ENCODE results near the gene NFKBIZ.
"Not testable (repeated sequence)": the region's sequence is repeated elsewhere in the genome, so short reads cannot be mapped to it uniquely, and the experiment has no call there.

NFKBIZ gene

GRCh38 chr3:101879623-101880284, 30.4 kb downstream of the NFKBIZ start:
- no peaks in the 10 kb centered on the region for H3K4me1 ChIP-seq (ENCODE audit: control insufficient read depth in 1 of 2, insufficient read depth in 2 of 2, low read length in 2 of 2)
- no peak overlapping the region for H3K4me3 ChIP-seq (ENCODE audit: low read depth in 1 of 2, low read length in 2 of 2)
- H3K36me3 ChIP-seq (ENCODE audit: control insufficient read depth in 1 of 2, insufficient read depth in 2 of 2, low read length in 2 of 2) = no peaks in the 10 kb centered on the region
- no peak overlapping the region for H3K27ac ChIP-seq (ENCODE audit: low read length)
- no peaks in the 10 kb centered on the region for H3K9me3 ChIP-seq (ENCODE audit: control insufficient read depth in 1 of 2, low read length in 2 of 2)
- no peaks in the 10 kb centered on the region for H3K27me3 ChIP-seq (ENCODE audit: low read depth, low read length)

GRCh38 chr3:101884776-101885175, 35.5 kb downstream of the NFKBIZ start:
- H3K36me3 ChIP-seq (ENCODE audit: control insufficient read depth in 1 of 2, insufficient read depth in 2 of 2, low read length in 2 of 2) = no peaks in the 10 kb centered on the region
- no peak overlapping the region for H3K27ac ChIP-seq (ENCODE audit: low read length)
- no peaks in the 10 kb centered on the region for H3K9me3 ChIP-seq (ENCODE audit: control insufficient read depth in 1 of 2, low read length in 2 of 2)
- H3K27me3 ChIP-seq (ENCODE audit: low read depth, low read length) = no peaks in the 10 kb centered on the region
- no peak overlapping the region for H3K4me3 ChIP-seq (ENCODE audit: low read depth in 1 of 2, low read length in 2 of 2)
- H3K4me1 ChIP-seq (ENCODE audit: control insufficient read depth in 1 of 2, insufficient read depth in 2 of 2, low read length in 2 of 2) = peaks cover 0 to 8% of the 10 kb centered on the region in 2 donors

GRCh38 chr3:101885584-101885983, 36.3 kb downstream of the NFKBIZ start:
- not testable (repeated sequence) for H3K4me1 ChIP-seq (ENCODE audit: control insufficient read depth in 1 of 2, insufficient read depth in 2 of 2, low read length in 2 of 2); H3K9me3 ChIP-seq (ENCODE audit: control insufficient read depth in 1 of 2, low read length in 2 of 2); H3K27me3 ChIP-seq (ENCODE audit: low read depth, low read length); H3K36me3 ChIP-seq (ENCODE audit: control insufficient read depth in 1 of 2, insufficient read depth in 2 of 2, low read length in 2 of 2); H3K4me3 ChIP-seq (ENCODE audit: low read depth in 1 of 2, low read length in 2 of 2); H3K27ac ChIP-seq (ENCODE audit: low read length)

GRCh38 chr3:101886626-101887025, 37.3 kb downstream of the NFKBIZ start:
- H3K27ac ChIP-seq (ENCODE audit: low read length) = no peak overlapping the region

DNA sequence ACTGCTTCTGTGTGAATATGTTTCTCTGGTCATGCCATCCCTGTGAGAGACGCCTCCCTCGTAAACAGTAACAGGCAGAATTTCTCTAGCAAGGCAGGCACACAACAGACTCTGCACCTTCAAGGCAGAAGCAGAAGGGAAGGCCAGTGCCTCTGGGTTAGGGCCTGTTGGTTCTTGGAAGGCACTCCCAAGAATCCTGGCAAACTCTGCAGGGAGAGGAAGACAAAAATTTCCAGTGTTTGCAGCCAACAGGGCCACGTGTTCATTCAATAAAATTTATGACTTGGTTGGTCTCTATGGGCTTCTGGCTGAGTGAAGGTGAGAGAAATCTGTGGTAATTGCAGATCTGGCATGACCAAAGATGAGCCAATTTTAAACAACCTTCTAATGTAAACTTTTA, 39.3 kb downstream of the NFKBIZ start:
- Histone ChIP-seq H3K9me3 (ENCODE audit: control insufficient read depth in 1 of 2, low read length in 2 of 2) (no peaks in the 10 kb centered on the region), H3K4me1 (ENCODE audit: control insufficient read depth in 1 of 2, insufficient read depth in 2 of 2, low read length in 2 of 2) (peaks cover 0 to 8% of the 10 kb centered on the region in 2 donors), H3K36me3 (ENCODE audit: control insufficient read depth in 1 of 2, insufficient read depth in 2 of 2, low read length in 2 of 2) (no peaks in the 10 kb centered on the region), H3K4me3 (ENCODE audit: low read depth in 1 of 2, low read length in 2 of 2) (no peak overlapping the region), H3K27ac (ENCODE audit: low read length) (no peak overlapping the region), H3K27me3 (ENCODE audit: low read depth, low read length) (no peaks in the 10 kb centered on the region)

More at GRCh38 chr3:101886626-101887025, 37.3 kb downstream of the NFKBIZ start:
- H3K4me1 ChIP-seq (ENCODE audit: control insufficient read depth in 1 of 2, insufficient read depth in 2 of 2, low read length in 2 of 2) = peaks cover 0 to 8% of the 10 kb centered on the region in 2 donors
- no peaks in the 10 kb centered on the region for H3K27me3 ChIP-seq (ENCODE audit: low read depth, low read length)
- no peak overlapping the region for H3K4me3 ChIP-seq (ENCODE audit: low read depth in 1 of 2, low read length in 2 of 2)
- H3K9me3 ChIP-seq (ENCODE audit: control insufficient read depth in 1 of 2, low read length in 2 of 2) = no peaks in the 10 kb centered on the region
- H3K36me3 ChIP-seq (ENCODE audit: control insufficient read depth in 1 of 2, insufficient read depth in 2 of 2, low read length in 2 of 2) = no peaks in the 10 kb centered on the region

DNA sequence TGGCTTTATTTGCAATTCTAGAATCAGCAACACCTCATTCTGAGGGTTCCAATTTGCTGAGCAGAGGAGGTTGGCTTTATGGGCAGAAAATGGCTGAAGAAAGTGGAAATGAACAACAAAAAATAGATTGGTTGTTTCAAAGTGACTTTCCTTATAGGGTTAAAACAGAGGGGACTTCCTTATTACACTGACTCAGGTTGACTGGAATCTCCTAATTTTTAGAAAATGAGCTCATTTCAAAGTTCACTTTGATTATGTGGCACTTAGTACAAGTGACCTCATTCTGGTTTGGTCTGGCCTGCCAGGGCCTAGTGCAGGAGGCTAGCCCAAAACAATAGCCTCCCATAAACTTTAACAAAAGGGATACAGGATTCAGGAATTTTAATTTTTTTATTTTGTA, 41.4 kb downstream of the NFKBIZ start:
- Histone ChIP-seq H3K9me3 (ENCODE audit: control insufficient read depth in 1 of 2, low read length in 2 of 2) (no peaks in the 10 kb centered on the region), H3K36me3 (ENCODE audit: control insufficient read depth in 1 of 2, insufficient read depth in 2 of 2, low read length in 2 of 2) (no peaks in the 10 kb centered on the region), H3K4me1 (ENCODE audit: control insufficient read depth in 1 of 2, insufficient read depth in 2 of 2, low read length in 2 of 2) (peaks cover 0 to 8% of the 10 kb centered on the region in 2 donors), H3K4me3 (ENCODE audit: low read depth in 1 of 2, low read length in 2 of 2) (no peak overlapping the region), H3K27me3 (ENCODE audit: low read depth, low read length) (no peaks in the 10 kb centered on the region), H3K27ac (ENCODE audit: low read length) (no peak overlapping the region)

- no peak overlapping the region for H3K27ac ChIP-seq (ENCODE audit: low read length)
- no peak overlapping the region for H3K4me3 ChIP-seq (ENCODE audit: low read depth in 1 of 2, low read length in 2 of 2)
- H3K9me3 ChIP-seq (ENCODE audit: control insufficient read depth in 1 of 2, low read length in 2 of 2) = no peaks in the 10 kb centered on the region
- H3K4me1 ChIP-seq (ENCODE audit: control insufficient read depth in 1 of 2, insufficient read depth in 2 of 2, low read length in 2 of 2) = peaks cover 0 to 8% of the 10 kb centered on the region in 2 donors
- no peaks in the 10 kb centered on the region for H3K27me3 ChIP-seq (ENCODE audit: low read depth, low read length)
- H3K36me3 ChIP-seq (ENCODE audit: control insufficient read depth in 1 of 2, insufficient read depth in 2 of 2, low read length in 2 of 2) = no peaks in the 10 kb centered on the region
These were observed 43.3 kb downstream of the NFKBIZ start for GRCh38 chr3:101892648-101893047.

- H3K9me3 ChIP-seq (ENCODE audit: control insufficient read depth in 1 of 2, low read length in 2 of 2) = no peaks in the 10 kb centered on the region
- H3K27ac ChIP-seq (ENCODE audit: low read length) = no peak overlapping the region
- no peaks in the 10 kb centered on the region for H3K36me3 ChIP-seq (ENCODE audit: control insufficient read depth in 1 of 2, insufficient read depth in 2 of 2, low read length in 2 of 2)
- no peaks in the 10 kb centered on the region for H3K4me1 ChIP-seq (ENCODE audit: control insufficient read depth in 1 of 2, insufficient read depth in 2 of 2, low read length in 2 of 2)
- no peaks in the 10 kb centered on the region for H3K27me3 ChIP-seq (ENCODE audit: low read depth, low read length)
- H3K4me3 ChIP-seq (ENCODE audit: low read depth in 1 of 2, low read length in 2 of 2) = no peak overlapping the region
These were observed 46.9 kb downstream of the NFKBIZ start for GRCh38 chr3:101896083-101896757.

- H3K36me3 ChIP-seq (ENCODE audit: control insufficient read depth in 1 of 2, insufficient read depth in 2 of 2, low read length in 2 of 2) = no peaks in the 10 kb centered on the region
- H3K9me3 ChIP-seq (ENCODE audit: control insufficient read depth in 1 of 2, low read length in 2 of 2) = no peaks in the 10 kb centered on the region
- H3K27me3 ChIP-seq (ENCODE audit: low read depth, low read length) = no peaks in the 10 kb centered on the region
- H3K4me1 ChIP-seq (ENCODE audit: control insufficient read depth in 1 of 2, insufficient read depth in 2 of 2, low read length in 2 of 2) = no peaks in the 10 kb centered on the region
- no peak overlapping the region for H3K27ac ChIP-seq (ENCODE audit: low read length)
- H3K4me3 ChIP-seq (ENCODE audit: low read depth in 1 of 2, low read length in 2 of 2) = no peak overlapping the region
These were observed 47.7 kb downstream of the NFKBIZ start for GRCh38 chr3:101897013-101897412.

DNA sequence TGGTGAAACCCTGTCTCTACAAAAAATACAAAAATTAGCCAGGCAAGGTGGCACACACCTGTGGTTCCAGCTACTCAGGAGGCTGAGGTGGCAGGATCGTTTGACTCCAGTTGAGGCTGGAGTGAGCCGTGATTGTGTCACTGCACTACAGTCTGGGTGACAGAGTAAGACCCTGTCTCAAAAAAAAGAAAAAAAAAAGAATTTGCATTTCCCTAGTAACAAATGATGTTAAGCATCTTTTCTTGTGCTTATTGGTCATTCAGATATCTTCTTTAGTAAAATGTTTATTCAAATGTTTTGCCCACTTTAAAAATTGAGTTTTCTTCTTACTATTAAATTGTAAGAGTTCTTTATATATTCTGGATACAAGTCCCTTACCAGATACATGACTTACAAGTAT, 48.7 kb downstream of the NFKBIZ start:
- Histone ChIP-seq H3K9me3 (ENCODE audit: control insufficient read depth in 1 of 2, low read length in 2 of 2) (no peaks in the 10 kb centered on the region), H3K4me1 (ENCODE audit: control insufficient read depth in 1 of 2, insufficient read depth in 2 of 2, low read length in 2 of 2) (no peaks in the 10 kb centered on the region), H3K36me3 (ENCODE audit: control insufficient read depth in 1 of 2, insufficient read depth in 2 of 2, low read length in 2 of 2) (no peaks in the 10 kb centered on the region), H3K27me3 (ENCODE audit: low read depth, low read length) (no peaks in the 10 kb centered on the region), H3K27ac (ENCODE audit: low read length) (no peak overlapping the region), H3K4me3 (ENCODE audit: low read depth in 1 of 2, low read length in 2 of 2) (no peak overlapping the region)

GRCh38 chr3:101898752-101899169, 49.4 kb downstream of the NFKBIZ start:
- Histone ChIP-seq H3K27ac (ENCODE audit: low read length) (no peak overlapping the region), H3K9me3 (ENCODE audit: control insufficient read depth in 1 of 2, low read length in 2 of 2) (no peaks in the 10 kb centered on the region), H3K4me1 (ENCODE audit: control insufficient read depth in 1 of 2, insufficient read depth in 2 of 2, low read length in 2 of 2) (no peaks in the 10 kb centered on the region), H3K4me3 (ENCODE audit: low read depth in 1 of 2, low read length in 2 of 2) (no peak overlapping the region), H3K27me3 (ENCODE audit: low read depth, low read length) (no peaks in the 10 kb centered on the region), H3K36me3 (ENCODE audit: control insufficient read depth in 1 of 2, insufficient read depth in 2 of 2, low read length in 2 of 2) (no peaks in the 10 kb centered on the region)

DNA sequence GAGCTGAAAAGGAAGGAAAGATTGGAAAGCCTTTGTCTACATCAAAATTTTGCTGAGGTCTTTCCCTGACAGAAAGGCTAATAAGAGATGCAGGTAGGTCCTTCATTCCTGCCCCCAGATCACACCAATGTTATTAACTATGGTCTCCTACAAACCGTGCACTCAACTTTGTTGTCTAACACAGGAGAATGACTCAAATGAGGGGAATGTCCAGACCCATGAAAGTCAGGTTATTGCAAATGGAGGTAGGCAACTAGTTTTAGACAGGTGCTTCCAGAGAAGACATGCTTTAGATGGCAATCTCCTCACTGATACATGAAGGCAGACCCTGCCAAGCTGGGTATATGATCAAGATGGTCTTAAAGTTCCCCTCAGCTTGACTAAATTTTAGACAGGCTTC, 51.0 kb downstream of the NFKBIZ start:
- no peaks in the 10 kb centered on the region for H3K36me3 ChIP-seq (ENCODE audit: control insufficient read depth in 1 of 2, insufficient read depth in 2 of 2, low read length in 2 of 2)
- H3K4me1 ChIP-seq (ENCODE audit: control insufficient read depth in 1 of 2, insufficient read depth in 2 of 2, low read length in 2 of 2) = no peaks in the 10 kb centered on the region
- no peak overlapping the region for H3K27ac ChIP-seq (ENCODE audit: low read length)
- no peak overlapping the region for H3K4me3 ChIP-seq (ENCODE audit: low read depth in 1 of 2, low read length in 2 of 2)
- no peaks in the 10 kb centered on the region for H3K27me3 ChIP-seq (ENCODE audit: low read depth, low read length)
- no peaks in the 10 kb centered on the region for H3K9me3 ChIP-seq (ENCODE audit: control insufficient read depth in 1 of 2, low read length in 2 of 2)

Measured in muscle layer of duodenum (tissue), 2 donors.